Measurements from ENCODE around the gene GZMA. TPM values are rescaled to one million over a fixed set of nuclear protein-coding genes. Genes with fewer than 3 reads are reported as not detected.

The GZMA gene
- 1 to 10 TPM in 2 of 3 donors, not detected in 1; 1.0 to 1.6 TPM for total RNA-seq

DNA sequence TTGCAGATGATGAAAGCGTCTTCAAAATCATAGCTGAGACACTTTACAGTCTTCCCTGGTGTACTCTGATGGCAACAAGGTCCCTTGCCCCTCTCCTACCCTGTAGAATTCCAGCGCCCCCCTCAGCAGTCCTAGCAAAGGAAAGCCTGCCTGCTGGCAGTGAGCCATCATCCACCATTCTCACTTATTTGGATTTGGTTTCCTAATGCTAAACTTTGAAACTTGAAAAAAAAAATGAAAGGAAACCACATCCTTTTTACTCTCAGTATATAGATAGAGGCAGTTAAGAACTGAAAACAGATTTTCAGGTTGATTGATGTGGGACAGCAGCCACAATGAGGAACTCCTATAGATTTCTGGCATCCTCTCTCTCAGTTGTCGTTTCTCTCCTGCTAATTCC lies at the start of gene GZMA:
TSS of gene GZMA (plus strand) at position 299 of the 400 bp plus-strand sequence. CDS start at position 336, 37 bp downstream.
- H3K4me3 ChIP-seq = no peak within 1 kb of the TSS
- intact Hi-C loops (cut with DNase I; ENCODE audit: low total_unique reads) = no loop called here
- no peak for DNase-seq (ENCODE audit: low spot score in 2 of 2)
- H3K36me3 ChIP-seq = no peaks in the 10 kb centered on the region
- peaks cover 0 to 8% of the 10 kb centered on the region in 2 donors for H3K9me3 ChIP-seq
- TF ChIP-seq CTCF (IDR thresholded peaks at IDR 0.05) (no peak), POLR2AphosphoS5 (IDR thresholded peaks at IDR 0.05) (no peak), POLR2A (IDR thresholded peaks at IDR 0.05) (no peak)
- H3K27ac ChIP-seq = no peak within 1 kb of the TSS
- no peaks in the 10 kb centered on the region for H3K27me3 ChIP-seq
- no peaks in the 10 kb centered on the region for H3K4me1 ChIP-seq

- H3K27ac ChIP-seq = no peak overlapping the region
- H3K36me3 ChIP-seq = no peaks in the 10 kb centered on the region
- H3K27me3 ChIP-seq = no peaks in the 10 kb centered on the region
- TF ChIP-seq POLR2AphosphoS5 (IDR thresholded peaks at IDR 0.05) (no peak), POLR2A (IDR thresholded peaks at IDR 0.05) (no peak), CTCF (IDR thresholded peaks at IDR 0.05) (no peak)
- H3K4me1 ChIP-seq = no peaks in the 10 kb centered on the region
- intact Hi-C loops (cut with DNase I; ENCODE audit: low total_unique reads) = no loop called here
- DNase-seq (ENCODE audit: low spot score in 2 of 2) = no peak
- H3K4me3 ChIP-seq = no peak overlapping the region
- peaks cover 0 to 17% of the 10 kb centered on the region in 2 donors for H3K9me3 ChIP-seq
Measured at GRCh38 chr5:55055183-55055582, 47.3 kb upstream of the GZMA start.

- Histone ChIP-seq H3K4me1 (no peaks in the 10 kb centered on the region), H3K27ac (no peak overlapping the region), H3K4me3 (no peak overlapping the region), H3K9me3 (no peaks in the 10 kb centered on the region), H3K27me3 (no peaks in the 10 kb centered on the region), H3K36me3 (no peaks in the 10 kb centered on the region)
- intact Hi-C loops (cut with DNase I; ENCODE audit: low total_unique reads) = no loop called here
- DNase-seq (ENCODE audit: low spot score in 2 of 2) = no peak
- TF ChIP-seq POLR2AphosphoS5 (IDR thresholded peaks at IDR 0.05) (no peak), POLR2A (IDR thresholded peaks at IDR 0.05) (no peak), CTCF (IDR thresholded peaks at IDR 0.05) (no peak)
Measured at GRCh38 chr5:55062039-55062779, 40.2 kb upstream of the GZMA start.

DNA sequence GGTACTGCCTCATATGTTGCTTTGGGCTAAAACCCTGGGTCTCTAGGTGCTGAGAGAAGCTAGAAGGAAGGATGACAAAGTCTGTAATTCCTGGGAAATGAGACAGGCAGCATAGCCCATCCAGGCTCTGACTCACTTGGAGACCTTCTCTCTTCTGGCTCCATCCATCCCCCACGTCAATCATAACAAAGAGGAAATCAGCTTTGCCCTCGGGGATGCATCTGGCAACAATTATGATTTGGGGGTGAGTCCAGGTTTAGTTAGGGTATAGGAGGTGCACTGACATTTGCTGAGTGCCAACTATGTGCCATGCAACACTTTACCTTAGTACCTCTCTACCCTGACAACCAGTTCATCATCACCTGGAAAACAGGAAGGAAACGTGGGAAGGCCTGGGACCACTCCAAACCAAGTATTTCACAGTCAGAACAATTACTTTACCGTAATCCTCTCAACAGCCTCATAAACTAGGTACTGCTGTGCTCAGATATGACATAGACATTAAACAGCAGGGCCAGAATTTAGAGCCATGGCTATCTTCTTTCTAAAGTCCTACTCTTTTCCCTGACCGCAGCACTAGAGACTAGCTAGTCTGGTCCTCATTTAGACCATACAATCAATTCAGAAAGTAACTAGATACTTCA lies 39.1 kb upstream of the GZMA start:
- Histone ChIP-seq H3K4me1 (no peaks in the 10 kb centered on the region), H3K27ac (no peak overlapping the region), H3K9me3 (no peaks in the 10 kb centered on the region), H3K36me3 (no peaks in the 10 kb centered on the region), H3K4me3 (no peak overlapping the region), H3K27me3 (no peaks in the 10 kb centered on the region)
- no peak for DNase-seq (ENCODE audit: low spot score in 2 of 2)
- TF ChIP-seq CTCF (IDR thresholded peaks at IDR 0.05) (no peak), POLR2A (IDR thresholded peaks at IDR 0.05) (no peak), POLR2AphosphoS5 (IDR thresholded peaks at IDR 0.05) (no peak)
- intact Hi-C loops (cut with DNase I; ENCODE audit: low total_unique reads) = no loop called here

GRCh38 chr5:55063899-55064298 lies 38.5 kb upstream of the GZMA start:
- no peak overlapping the region for H3K27ac ChIP-seq
- H3K27me3 ChIP-seq = no peaks in the 10 kb centered on the region
- H3K36me3 ChIP-seq = no peaks in the 10 kb centered on the region
- no peaks in the 10 kb centered on the region for H3K9me3 ChIP-seq
- H3K4me3 ChIP-seq = no peak overlapping the region
- DNase-seq (ENCODE audit: low spot score in 2 of 2) = no peak
- intact Hi-C loops (cut with DNase I; ENCODE audit: low total_unique reads) = no loop called here
- TF ChIP-seq CTCF (IDR thresholded peaks at IDR 0.05) = no peak
- TF ChIP-seq POLR2AphosphoS5 (IDR thresholded peaks at IDR 0.05) = no peak
- TF ChIP-seq POLR2A (IDR thresholded peaks at IDR 0.05) = no peak
- no peaks in the 10 kb centered on the region for H3K4me1 ChIP-seq
